ENCODE measurements around the gene RELCH.
"Not testable (repeated sequence)": the region's sequence is repeated elsewhere in the genome, so short reads cannot be mapped to it uniquely, and the experiment has no call there.

The RELCH gene

GRCh38 chr18:62152844-62153243 lies 34.2 kb upstream of the RELCH start:
- TF ChIP-seq CTCF (IDR thresholded peaks at IDR 0.05; ENCODE audit: low read depth, low read length, missing control alignments), result no peak
- DNase-seq (ENCODE audit: extremely low read depth, low read depth), result no peak
- H3K4me3 ChIP-seq (replicated peaks; ENCODE audit: low read depth, low read length), result no peak overlapping the region

- no peak for TF ChIP-seq CTCF (IDR thresholded peaks at IDR 0.05; ENCODE audit: low read depth, low read length, missing control alignments)
- no peak overlapping the region for H3K4me3 ChIP-seq (replicated peaks; ENCODE audit: low read depth, low read length)
- no peak for DNase-seq (ENCODE audit: extremely low read depth, low read depth)
These were observed 29.2 kb upstream of the RELCH start for GRCh38 chr18:62157843-62158242.

- DNase-seq (ENCODE audit: extremely low read depth, low read depth), result no peak
- no peak overlapping the region for H3K4me3 ChIP-seq (replicated peaks; ENCODE audit: low read depth, low read length)
- TF ChIP-seq CTCF (IDR thresholded peaks at IDR 0.05; ENCODE audit: low read depth, low read length, missing control alignments), result no peak
These were observed 22.7 kb upstream of the RELCH start for GRCh38 chr18:62164310-62164709.

GRCh38 chr18:62164855-62165487 lies 22.1 kb upstream of the RELCH start:
- no peak for DNase-seq (ENCODE audit: extremely low read depth, low read depth)
- H3K4me3 ChIP-seq (replicated peaks; ENCODE audit: low read depth, low read length), result no peak overlapping the region
- TF ChIP-seq CTCF (IDR thresholded peaks at IDR 0.05; ENCODE audit: low read depth, low read length, missing control alignments), result no peak

GRCh38 chr18:62165583-62165982 lies 21.5 kb upstream of the RELCH start:
- TF ChIP-seq CTCF (IDR thresholded peaks at IDR 0.05; ENCODE audit: low read depth, low read length, missing control alignments), result no peak
- no peak overlapping the region for H3K4me3 ChIP-seq (replicated peaks; ENCODE audit: low read depth, low read length)
- DNase-seq (ENCODE audit: extremely low read depth, low read depth), result no peak

GRCh38 chr18:62166524-62166923 lies 20.5 kb upstream of the RELCH start:
- H3K4me3 ChIP-seq (replicated peaks; ENCODE audit: low read depth, low read length); DNase-seq (ENCODE audit: extremely low read depth, low read depth): not testable (repeated sequence)

- no peak for TF ChIP-seq CTCF (IDR thresholded peaks at IDR 0.05; ENCODE audit: low read depth, low read length, missing control alignments)
- H3K4me3 ChIP-seq (replicated peaks; ENCODE audit: low read depth, low read length), result no peak overlapping the region
- DNase-seq (ENCODE audit: extremely low read depth, low read depth), result no peak
These were observed 16.2 kb upstream of the RELCH start for GRCh38 chr18:62170857-62171256.

All from HFF-Myc (cell line).